Activated naive CD4-positive, alpha-beta T cell treated with anti-CD3 and anti-CD28 coated beads, Interleukin-2, amount 50 U/mL, for 24 hours (primary cell): ENCODE data around the gene ELP4.
"Not testable (repeated sequence)": the region's sequence is repeated elsewhere in the genome, so short reads cannot be mapped to it uniquely, and the experiment has no call there.

Experiments used
- H3K27ac Mint-ChIP-seq: one replicate; pipeline ENCODE4 v1.8.0; 2021; ENCODE audit warnings: mild to moderate bottlenecking, mixed read lengths
- H3K27me3 Mint-ChIP-seq: one replicate; pipeline ENCODE4 v1.8.0; 2021; ENCODE audit warnings: mixed read lengths
- H3K36me3 Mint-ChIP-seq: one replicate; pipeline ENCODE4 v1.8.0; 2021; ENCODE audit warnings: mixed read lengths
- H3K4me1 Mint-ChIP-seq: one replicate; pipeline ENCODE4 v1.8.0; 2021; ENCODE audit warnings: mixed read lengths
- H3K4me3 Mint-ChIP-seq: one replicate; pipeline ENCODE4 v1.8.0; 2021; ENCODE audit warnings: mild to moderate bottlenecking, mixed read lengths
- H3K9me3 Mint-ChIP-seq: one replicate; pipeline ENCODE4 v1.8.0; 2021; ENCODE audit warnings: mixed read lengths

The ELP4 gene

GRCh38 chr11:31690041-31690440, 180.5 kb downstream of the ELP4 start:
- Mint-ChIP-seq H3K27ac (no peak overlapping the region), H3K9me3 (no peaks in the 10 kb centered on the region), H3K4me1 (peaks cover 10% of the 10 kb centered on the region), H3K4me3 (no peak overlapping the region), H3K27me3 (no peaks in the 10 kb centered on the region), H3K36me3 (peaks cover 13% of the 10 kb centered on the region)

- Mint-ChIP-seq H3K27ac (no peak overlapping the region), H3K4me1 (peaks cover 10% of the 10 kb centered on the region), H3K36me3 (peaks cover 13% of the 10 kb centered on the region), H3K27me3 (no peaks in the 10 kb centered on the region), H3K9me3 (no peaks in the 10 kb centered on the region), H3K4me3 (no peak overlapping the region)
Measured at GRCh38 chr11:31690516-31690915, 180.9 kb downstream of the ELP4 start.

GRCh38 chr11:31692466-31692865, 182.9 kb downstream of the ELP4 start:
- Mint-ChIP-seq H3K9me3 (no peaks in the 10 kb centered on the region), H3K4me1 (peaks cover 21% of the 10 kb centered on the region), H3K27me3 (no peaks in the 10 kb centered on the region), H3K36me3 (peaks cover 14% of the 10 kb centered on the region), H3K27ac (no peak overlapping the region), H3K4me3 (no peak overlapping the region)

- not testable (repeated sequence) for H3K27ac Mint-ChIP-seq, H3K9me3 Mint-ChIP-seq, H3K27me3 Mint-ChIP-seq, H3K4me3 Mint-ChIP-seq
- Mint-ChIP-seq H3K4me1 (peaks cover 11% of the 10 kb centered on the region), H3K36me3 (peaks cover 16% of the 10 kb centered on the region)
Measured at GRCh38 chr11:31697049-31697448, 187.5 kb downstream of the ELP4 start.

- peaks cover 10% of the 10 kb centered on the region for H3K36me3 Mint-ChIP-seq
Measured at GRCh38 chr11:31699066-31699465, 189.5 kb downstream of the ELP4 start.

GRCh38 chr11:31702966-31703365, 193.4 kb downstream of the ELP4 start:
- H3K4me3 Mint-ChIP-seq: no peak overlapping the region
- H3K4me1 Mint-ChIP-seq: no peaks in the 10 kb centered on the region
- H3K27ac Mint-ChIP-seq: no peak overlapping the region
- no peaks in the 10 kb centered on the region for H3K9me3 Mint-ChIP-seq
- H3K36me3 Mint-ChIP-seq: peaks cover 5% of the 10 kb centered on the region
- no peaks in the 10 kb centered on the region for H3K27me3 Mint-ChIP-seq

More at GRCh38 chr11:31699066-31699465, 189.5 kb downstream of the ELP4 start:
- H3K4me3 Mint-ChIP-seq: no peak overlapping the region
- H3K27me3 Mint-ChIP-seq: no peaks in the 10 kb centered on the region
- H3K9me3 Mint-ChIP-seq: no peaks in the 10 kb centered on the region
- H3K27ac Mint-ChIP-seq: no peak overlapping the region
- H3K4me1 Mint-ChIP-seq: peaks cover 11% of the 10 kb centered on the region

- H3K4me1 Mint-ChIP-seq: no peaks in the 10 kb centered on the region
- no peaks in the 10 kb centered on the region for H3K9me3 Mint-ChIP-seq
- H3K27ac Mint-ChIP-seq: no peak overlapping the region
- no peak overlapping the region for H3K4me3 Mint-ChIP-seq
- no peaks in the 10 kb centered on the region for H3K27me3 Mint-ChIP-seq
- peaks cover 5% of the 10 kb centered on the region for H3K36me3 Mint-ChIP-seq
Measured at GRCh38 chr11:31706357-31706756, 196.8 kb downstream of the ELP4 start.

- peaks cover 8% of the 10 kb centered on the region for H3K36me3 Mint-ChIP-seq
- no peaks in the 10 kb centered on the region for H3K9me3 Mint-ChIP-seq
- H3K4me3 Mint-ChIP-seq: no peak overlapping the region
- no peaks in the 10 kb centered on the region for H3K27me3 Mint-ChIP-seq
- H3K4me1 Mint-ChIP-seq: no peaks in the 10 kb centered on the region
- H3K27ac Mint-ChIP-seq: no peak overlapping the region
Measured at GRCh38 chr11:31711137-31711536, 201.6 kb downstream of the ELP4 start.

GRCh38 chr11:31712851-31713250, 203.3 kb downstream of the ELP4 start:
- H3K4me1 Mint-ChIP-seq: no peaks in the 10 kb centered on the region
- no peak overlapping the region for H3K4me3 Mint-ChIP-seq
- no peaks in the 10 kb centered on the region for H3K9me3 Mint-ChIP-seq
- no peak overlapping the region for H3K27ac Mint-ChIP-seq
- peaks cover 8% of the 10 kb centered on the region for H3K36me3 Mint-ChIP-seq
- no peaks in the 10 kb centered on the region for H3K27me3 Mint-ChIP-seq

- H3K27ac Mint-ChIP-seq: no peak overlapping the region
- no peaks in the 10 kb centered on the region for H3K9me3 Mint-ChIP-seq
- peaks cover 8% of the 10 kb centered on the region for H3K36me3 Mint-ChIP-seq
- no peaks in the 10 kb centered on the region for H3K27me3 Mint-ChIP-seq
- no peaks in the 10 kb centered on the region for H3K4me1 Mint-ChIP-seq
- H3K4me3 Mint-ChIP-seq: no peak overlapping the region
Measured at GRCh38 chr11:31714840-31715239, 205.3 kb downstream of the ELP4 start.

- H3K36me3 Mint-ChIP-seq: peaks cover 18% of the 10 kb centered on the region
Measured at GRCh38 chr11:31720225-31720624, 210.7 kb downstream of the ELP4 start.

GRCh38 chr11:31720671-31721365, 211.3 kb downstream of the ELP4 start:
- Mint-ChIP-seq H3K4me3 (no peak overlapping the region), H3K9me3 (peaks cover under 1% of the 10 kb centered on the region), H3K27me3 (no peaks in the 10 kb centered on the region), H3K4me1 (no peaks in the 10 kb centered on the region), H3K27ac (no peak overlapping the region), H3K36me3 (peaks cover 24% of the 10 kb centered on the region)

More at GRCh38 chr11:31720225-31720624, 210.7 kb downstream of the ELP4 start:
- Mint-ChIP-seq H3K9me3 (no peaks in the 10 kb centered on the region), H3K4me3 (no peak overlapping the region), H3K4me1 (no peaks in the 10 kb centered on the region), H3K27me3 (no peaks in the 10 kb centered on the region), H3K27ac (no peak overlapping the region)

GRCh38 chr11:31722754-31723153, 213.2 kb downstream of the ELP4 start:
- Mint-ChIP-seq H3K27me3 (no peaks in the 10 kb centered on the region), H3K9me3 (peaks cover 6% of the 10 kb centered on the region), H3K4me1 (no peaks in the 10 kb centered on the region), H3K4me3 (no peak overlapping the region), H3K27ac (no peak overlapping the region), H3K36me3 (peaks cover 30% of the 10 kb centered on the region)

- no peak overlapping the region for H3K27ac Mint-ChIP-seq
- H3K27me3 Mint-ChIP-seq: no peaks in the 10 kb centered on the region
- peaks cover 29% of the 10 kb centered on the region for H3K36me3 Mint-ChIP-seq
- no peak overlapping the region for H3K4me3 Mint-ChIP-seq
- H3K9me3 Mint-ChIP-seq: peaks cover 6% of the 10 kb centered on the region
- H3K4me1 Mint-ChIP-seq: no peaks in the 10 kb centered on the region
Measured at GRCh38 chr11:31725176-31725575, 215.6 kb downstream of the ELP4 start.

GRCh38 chr11:31728432-31728831, 218.9 kb downstream of the ELP4 start:
- Mint-ChIP-seq H3K4me1 (no peaks in the 10 kb centered on the region), H3K4me3 (no peak overlapping the region), H3K36me3 (peaks cover 35% of the 10 kb centered on the region)

GRCh38 chr11:31740131-31740530, 230.6 kb downstream of the ELP4 start:
- Mint-ChIP-seq H3K4me3 (no peak overlapping the region), H3K36me3 (peaks cover 8% of the 10 kb centered on the region), H3K9me3 (peaks cover 2% of the 10 kb centered on the region), H3K27me3 (no peaks in the 10 kb centered on the region), H3K4me1 (no peaks in the 10 kb centered on the region), H3K27ac (no peak overlapping the region)

More at GRCh38 chr11:31728432-31728831, 218.9 kb downstream of the ELP4 start:
- Mint-ChIP-seq H3K27me3 (no peaks in the 10 kb centered on the region), H3K9me3 (peaks cover 13% of the 10 kb centered on the region), H3K27ac (no peak overlapping the region)
